ENCODE results near the gene FOXD4L6.
"Not testable (repeated sequence)": the region's sequence is repeated elsewhere in the genome, so short reads cannot be mapped to it uniquely, and the experiment has no call there.

DNA sequence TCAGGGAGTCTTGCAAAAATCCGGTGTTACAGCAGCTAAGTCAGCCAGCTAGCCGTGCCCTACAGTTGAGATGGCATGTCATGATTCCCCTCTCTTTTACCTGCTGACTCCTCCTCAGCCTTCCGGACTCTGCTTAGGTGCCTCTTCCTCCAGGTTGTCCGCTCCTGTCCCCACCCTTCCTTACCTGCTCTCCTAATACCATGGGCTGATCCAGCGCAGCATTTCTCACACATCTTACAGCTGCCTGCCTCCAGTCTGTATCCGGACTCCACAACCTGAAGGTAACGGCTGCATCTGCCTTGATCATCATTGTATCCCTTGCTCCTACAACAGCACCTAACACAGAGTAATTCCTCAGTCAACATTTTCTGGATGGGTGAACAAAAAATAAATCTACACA is 9.2 kb downstream of the FOXD4L6 start:
- TF ChIP-seq, protein P1, sequence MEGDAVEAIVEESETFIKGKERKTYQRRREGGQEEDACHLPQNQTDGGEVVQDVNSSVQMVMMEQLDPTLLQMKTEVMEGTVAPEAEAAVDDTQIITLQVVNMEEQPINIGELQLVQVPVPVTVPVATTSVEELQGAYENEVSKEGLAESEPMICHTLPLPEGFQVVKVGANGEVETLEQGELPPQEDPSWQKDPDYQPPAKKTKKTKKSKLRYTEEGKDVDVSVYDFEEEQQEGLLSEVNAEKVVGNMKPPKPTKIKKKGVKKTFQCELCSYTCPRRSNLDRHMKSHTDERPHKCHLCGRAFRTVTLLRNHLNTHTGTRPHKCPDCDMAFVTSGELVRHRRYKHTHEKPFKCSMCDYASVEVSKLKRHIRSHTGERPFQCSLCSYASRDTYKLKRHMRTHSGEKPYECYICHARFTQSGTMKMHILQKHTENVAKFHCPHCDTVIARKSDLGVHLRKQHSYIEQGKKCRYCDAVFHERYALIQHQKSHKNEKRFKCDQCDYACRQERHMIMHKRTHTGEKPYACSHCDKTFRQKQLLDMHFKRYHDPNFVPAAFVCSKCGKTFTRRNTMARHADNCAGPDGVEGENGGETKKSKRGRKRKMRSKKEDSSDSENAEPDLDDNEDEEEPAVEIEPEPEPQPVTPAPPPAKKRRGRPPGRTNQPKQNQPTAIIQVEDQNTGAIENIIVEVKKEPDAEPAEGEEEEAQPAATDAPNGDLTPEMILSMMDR (IDR thresholded peaks at IDR 0.05): not testable (repeated sequence)
- TF ChIP-seq POLR2A, POLR2AphosphoS5, EP300 (IDR thresholded peaks at IDR 0.05): not testable (repeated sequence)
